Fibroblast of the conjunctiva (primary cell): ENCODE results near the gene NUDT22.

Experiments
- DNase-seq: peaks from one replicate; pipeline ENCODE4 v3.0.0-alpha.2; 2010; ENCODE audit warnings: low read depth

NUDT22 gene

GRCh38 chr11:64227405-64227956 is 1.4 kb downstream of the NUDT22 start:
- DNase-seq: no peak

GRCh38 chr11:64229090-64229743 is 3.1 kb downstream of the NUDT22 start:
- no peak for DNase-seq

DNA sequence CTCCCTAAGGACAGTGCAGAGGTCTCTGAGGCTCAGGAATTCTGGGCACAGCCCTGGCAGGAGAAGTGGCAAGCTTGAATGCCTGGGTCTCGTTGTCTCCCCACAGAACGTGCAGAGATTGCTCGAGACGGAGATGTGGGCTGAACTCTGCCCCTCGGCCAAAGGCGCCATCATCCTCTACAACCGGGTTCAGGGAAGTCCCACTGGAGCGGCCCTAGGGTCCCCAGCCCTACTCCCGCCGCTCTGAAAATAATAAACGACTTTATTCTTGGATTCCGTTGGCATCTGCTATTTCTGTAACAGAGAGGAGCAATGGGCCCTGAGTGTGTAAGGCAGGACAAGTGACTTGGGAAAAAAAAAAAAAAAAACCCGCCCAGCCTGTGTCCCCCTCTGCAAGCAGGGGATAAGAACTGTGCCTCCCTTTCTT is 3.7 kb downstream of the NUDT22 start:
- no peak for DNase-seq

DNA sequence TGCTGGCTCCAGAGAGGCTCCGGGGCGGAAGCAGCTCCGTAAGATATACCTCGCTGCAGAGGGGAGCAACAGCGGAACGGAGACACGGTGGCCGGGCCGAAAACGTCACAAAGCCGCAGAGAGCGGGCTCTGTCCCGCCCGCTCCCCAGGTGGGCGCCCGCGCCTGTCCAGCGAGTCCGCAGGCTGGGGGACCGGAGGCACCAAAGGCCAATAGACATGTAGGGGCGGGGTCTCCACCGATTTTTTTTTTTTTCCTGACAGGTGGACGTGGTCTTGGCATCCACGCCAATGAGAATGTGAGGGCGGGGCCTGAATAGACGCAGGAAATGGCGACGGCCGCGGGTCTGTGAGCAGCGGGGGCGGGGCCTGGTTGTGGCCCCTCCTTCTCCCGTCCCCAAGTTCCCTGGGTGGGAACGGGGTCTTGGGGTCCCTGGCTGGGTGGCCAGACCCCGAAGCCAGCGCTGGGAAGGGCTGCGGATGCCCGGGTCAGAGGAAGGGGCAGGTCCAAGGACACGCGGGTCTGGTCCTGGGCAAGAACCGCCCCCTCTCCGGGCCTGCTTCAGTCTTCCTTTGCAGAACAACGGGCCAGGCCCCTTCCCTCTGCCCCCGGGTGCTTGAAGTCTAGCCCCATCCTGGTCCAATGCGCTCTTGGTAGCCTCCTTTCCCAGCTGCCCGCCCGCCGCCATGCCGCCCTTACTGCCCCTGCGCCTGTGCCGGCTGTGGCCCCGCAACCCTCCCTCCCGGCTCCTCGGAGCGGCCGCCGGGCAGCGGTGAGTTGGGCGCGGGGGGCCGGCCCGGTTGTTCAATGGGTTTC is 4.3 kb downstream of the NUDT22 start, which contains the start of gene DNAJC4:
Gene DNAJC4, plus strand, starts transcription at position 378 of the 814 bp plus-strand sequence. Its CDS starts 307 bp downstream, at position 685.
- peak; percentile 79 for DNase-seq

DNA sequence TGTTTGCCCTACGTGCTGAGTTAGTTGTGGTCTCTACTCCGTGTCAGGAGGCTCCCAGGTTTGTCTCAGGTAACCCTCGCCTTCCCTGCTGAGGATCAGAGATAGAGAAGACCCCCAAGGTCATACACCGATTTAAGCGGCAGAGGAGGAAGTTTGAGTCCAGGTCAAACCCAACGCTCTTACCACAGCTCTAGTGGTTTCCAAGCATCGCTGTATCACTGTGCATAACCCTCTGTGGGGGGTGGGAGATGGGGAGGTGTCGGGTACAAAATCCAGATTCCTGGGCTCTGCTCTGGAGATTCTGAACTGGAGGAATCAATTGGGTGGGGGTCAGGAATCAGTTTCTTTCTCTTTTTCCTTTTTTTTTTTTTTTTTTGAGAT is 4.9 kb downstream of the NUDT22 start:
- no peak for DNase-seq

GRCh38 chr11:64231546-64231945 is 5.5 kb downstream of the NUDT22 start:
- no peak for DNase-seq

DNA sequence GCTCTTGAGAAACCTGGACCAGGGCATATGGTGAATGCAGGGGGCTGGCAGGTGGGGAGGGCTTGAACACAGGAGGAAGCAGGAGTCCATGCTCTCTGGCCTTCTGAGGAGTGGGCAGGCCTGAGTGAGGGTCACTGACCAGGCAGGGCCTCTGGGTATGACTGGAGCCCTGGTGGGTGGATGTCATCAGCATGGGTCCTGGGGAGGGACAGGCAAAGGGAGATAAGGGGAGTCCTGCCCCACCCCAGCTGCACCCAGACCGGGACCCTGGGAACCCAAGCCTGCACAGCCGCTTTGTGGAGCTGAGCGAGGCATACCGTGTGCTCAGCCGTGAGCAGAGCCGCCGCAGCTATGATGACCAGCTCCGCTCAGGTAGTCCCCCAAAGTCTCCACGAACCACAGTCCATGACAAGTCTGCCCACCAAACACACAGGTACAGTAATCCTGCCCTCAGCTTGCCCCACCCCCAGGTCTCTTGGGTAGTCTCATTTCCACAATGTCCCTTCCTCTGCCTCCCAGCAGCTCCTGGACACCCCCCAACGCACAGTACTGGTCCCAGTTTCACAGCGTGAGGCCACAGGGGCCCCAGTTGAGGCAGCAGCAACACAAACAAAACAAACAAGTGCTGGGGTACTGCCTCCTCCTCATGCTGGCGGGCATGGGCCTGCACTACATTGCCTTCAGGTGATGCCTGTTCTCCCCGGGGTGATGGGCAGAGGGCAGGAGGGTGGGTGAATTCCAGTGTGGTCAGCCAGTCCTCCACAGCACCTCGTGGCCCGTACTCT is 6.3 kb downstream of the NUDT22 start:
- DNase-seq: no peak

DNA sequence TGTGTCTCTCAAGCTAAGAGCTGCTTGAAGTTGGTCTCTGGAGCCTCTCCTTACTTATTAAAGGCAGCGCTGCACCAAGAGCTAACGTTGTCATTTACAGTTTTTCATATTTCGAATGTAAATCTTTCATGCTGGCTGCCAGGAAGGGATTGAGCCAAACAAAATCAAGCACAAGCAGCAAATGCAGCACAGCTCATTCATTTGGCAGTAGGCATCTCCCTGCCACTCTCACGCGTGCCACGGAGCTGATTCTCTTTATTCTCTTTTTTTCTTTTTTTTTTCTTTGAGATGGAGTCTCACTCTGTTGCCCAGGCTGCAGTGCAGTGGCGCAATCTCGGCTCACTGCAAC is 6.9 kb downstream of the NUDT22 start:
- no peak for DNase-seq

DNA sequence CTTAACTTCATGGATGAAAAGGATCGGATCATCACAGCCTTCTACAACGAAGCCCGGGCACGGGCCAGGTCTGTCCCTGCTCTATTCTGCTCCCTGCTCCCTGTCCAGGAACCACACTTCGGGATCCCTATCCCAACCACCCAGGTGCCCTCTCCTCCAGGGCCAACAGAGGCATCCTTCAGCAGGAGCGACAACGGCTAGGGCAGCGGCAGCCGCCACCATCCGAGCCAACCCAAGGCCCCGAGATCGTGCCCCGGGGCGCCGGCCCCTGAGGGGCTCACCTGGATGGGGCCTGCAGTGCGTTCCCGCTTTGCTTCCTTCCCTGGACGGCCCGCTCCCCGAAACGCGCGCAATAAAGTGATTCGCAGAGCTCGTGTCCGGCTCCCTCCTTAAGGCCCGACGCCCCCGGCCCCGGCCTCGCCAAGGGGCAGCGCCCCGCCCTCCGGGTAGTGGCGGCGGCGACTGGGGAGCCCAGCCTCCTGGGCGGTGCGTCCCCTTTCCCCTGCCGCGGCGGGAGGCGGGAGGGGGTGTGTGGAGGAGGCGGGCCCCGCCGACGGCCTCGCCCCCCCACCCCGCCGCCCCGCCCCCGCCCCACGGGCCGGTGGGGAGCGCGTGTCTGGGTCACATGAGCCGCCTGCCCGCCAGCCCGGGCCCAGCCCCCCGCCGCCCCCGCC is 8.0 kb downstream of the NUDT22 start, which contains the start of gene VEGFB:
Gene VEGFB, plus strand, starts transcription at position 672 of the 674 bp plus-strand sequence. CDS start 250 bp downstream, outside the sequence.
- DNase-seq: no peak

DNA sequence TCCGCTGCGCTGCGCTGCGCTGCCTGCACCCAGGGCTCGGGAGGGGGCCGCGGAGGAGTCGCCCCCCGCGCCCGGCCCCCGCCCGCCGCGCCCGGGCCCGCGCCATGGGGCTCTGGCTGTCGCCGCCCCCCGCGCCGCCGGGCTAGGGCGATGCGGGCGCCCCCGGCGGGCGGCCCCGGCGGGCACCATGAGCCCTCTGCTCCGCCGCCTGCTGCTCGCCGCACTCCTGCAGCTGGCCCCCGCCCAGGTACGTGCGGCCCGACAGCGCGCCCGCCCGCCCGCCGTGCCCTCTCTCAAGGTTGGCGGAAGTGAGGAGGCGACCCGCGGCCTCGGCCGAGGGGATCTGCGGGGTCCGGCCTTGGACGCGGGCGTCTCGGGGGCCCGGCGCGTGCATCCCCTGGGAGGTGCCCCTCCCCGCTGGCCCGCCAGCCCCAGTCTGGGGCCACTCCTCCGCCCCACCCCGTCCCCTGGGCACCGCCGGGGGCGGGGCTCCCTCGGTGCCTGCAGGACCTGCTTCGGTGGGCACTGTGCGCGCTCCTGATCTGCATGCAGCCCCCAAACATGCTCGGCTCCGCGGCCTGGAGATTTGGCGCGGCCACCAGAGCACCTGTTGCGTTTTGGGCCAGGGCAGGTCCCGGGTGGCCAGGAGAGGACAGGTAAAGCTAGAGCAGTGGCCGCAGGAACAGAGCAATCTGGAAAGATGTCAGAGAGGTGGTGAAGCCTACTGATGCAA is 8.7 kb downstream of the NUDT22 start:
- DNase-seq: no peak

DNA sequence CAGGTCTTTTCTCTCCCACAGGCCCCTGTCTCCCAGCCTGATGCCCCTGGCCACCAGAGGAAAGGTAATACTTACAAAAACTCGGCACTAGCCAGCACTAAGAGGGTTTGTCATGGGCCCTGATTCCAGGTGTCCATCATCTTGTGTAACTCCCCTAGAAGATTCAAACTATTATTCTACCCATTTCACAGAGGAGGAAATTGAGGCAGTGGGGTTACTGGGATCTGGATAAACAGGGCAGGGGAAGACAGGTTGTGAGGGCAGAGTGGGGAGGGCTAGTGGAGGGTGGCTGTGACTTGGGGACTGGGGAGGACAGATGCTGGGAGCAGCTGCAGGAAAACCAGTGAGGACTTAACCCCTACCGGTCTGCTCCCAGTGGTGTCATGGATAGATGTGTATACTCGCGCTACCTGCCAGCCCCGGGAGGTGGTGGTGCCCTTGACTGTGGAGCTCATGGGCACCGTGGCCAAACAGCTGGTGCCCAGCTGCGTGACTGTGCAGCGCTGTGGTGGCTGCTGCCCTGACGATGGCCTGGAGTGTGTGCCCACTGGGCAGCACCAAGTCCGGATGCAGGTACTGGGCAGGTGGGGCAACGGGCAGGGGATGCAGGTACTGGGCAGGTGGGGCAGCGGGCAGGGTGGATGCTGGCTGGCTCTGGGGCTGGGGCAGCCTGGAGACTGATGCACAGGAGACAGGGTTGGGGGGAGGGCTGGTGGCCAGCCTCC is 9.5 kb downstream of the NUDT22 start:
- DNase-seq: no peak

- no peak for DNase-seq
Observed at GRCh38 chr11:64237484-64237951, 11.4 kb downstream of the NUDT22 start.

- DNase-seq: no peak
Observed at GRCh38 chr11:64238076-64238475, 12.0 kb downstream of the NUDT22 start.

- DNase-seq: no peak
Observed at GRCh38 chr11:64238999-64239398, 12.9 kb downstream of the NUDT22 start.

GRCh38 chr11:64239662-64240434 is 13.8 kb downstream of the NUDT22 start:
- no peak for DNase-seq

GRCh38 chr11:64240435-64241240 is 14.6 kb downstream of the NUDT22 start, which contains the start of gene FKBP2:
TSS of gene FKBP2 (plus strand) at chr11:64241095. CDS start at chr11:64242388, 1,293 bp downstream.
- DNase-seq: peak; percentile 94

DNA sequence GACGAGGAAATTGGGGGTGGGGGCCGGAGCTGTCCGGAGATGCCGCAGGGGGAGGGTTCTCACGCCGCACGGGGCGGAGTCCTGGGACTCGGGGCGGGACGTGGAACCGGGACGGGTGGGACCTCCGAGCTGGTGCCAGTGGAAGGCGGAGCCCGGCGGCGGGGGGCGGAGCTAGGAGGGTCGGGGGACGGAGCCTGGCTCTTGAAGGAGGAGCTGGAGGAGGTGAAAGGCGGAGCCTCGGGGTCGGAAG is 15.1 kb downstream of the NUDT22 start:
- DNase-seq: peak; percentile 99

DNA sequence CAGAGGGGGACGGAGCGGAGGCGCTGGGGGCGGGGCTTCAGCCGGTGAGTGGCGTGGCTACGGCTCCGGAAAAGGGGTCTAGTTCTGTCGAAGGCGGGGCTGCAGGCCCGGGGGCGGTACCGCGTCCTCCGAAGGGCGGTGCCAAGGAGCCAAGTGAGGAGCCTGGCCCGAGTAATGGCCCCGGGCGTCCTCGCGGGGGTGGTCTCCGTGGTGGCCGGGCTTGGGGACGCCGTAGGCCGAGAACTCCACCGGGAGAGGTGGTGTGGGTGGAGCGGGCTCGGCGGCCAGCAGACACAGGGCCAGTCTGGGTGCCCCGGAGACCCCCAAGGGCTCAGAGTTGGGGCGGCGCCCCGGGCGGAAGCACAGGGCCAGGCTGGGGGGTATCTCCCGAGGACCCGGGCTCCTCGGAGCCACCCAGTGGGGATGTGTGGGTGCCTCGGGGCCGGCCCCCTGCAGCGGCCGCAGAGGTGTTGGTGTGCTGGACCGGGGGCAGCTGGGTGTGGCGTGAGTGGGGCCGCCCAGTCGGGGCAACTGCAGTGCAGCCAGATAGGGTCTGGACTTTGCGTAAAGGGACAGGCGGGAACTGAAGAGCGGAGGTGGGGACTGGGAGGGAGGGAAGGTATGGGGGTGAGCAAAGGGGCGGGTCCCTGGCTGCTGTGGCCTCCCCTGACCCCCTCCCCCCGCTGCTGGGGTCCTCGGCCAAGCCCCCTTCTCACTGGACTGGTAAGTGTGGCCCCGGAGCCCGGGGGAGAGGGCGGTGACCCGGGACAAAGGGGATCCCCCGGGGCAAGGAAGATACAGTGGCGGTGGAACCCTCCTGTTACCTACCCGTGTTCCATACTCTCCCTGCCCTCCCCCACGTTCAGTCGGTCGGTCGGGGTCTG is 15.7 kb downstream of the NUDT22 start:
- DNase-seq: no peak
